ENCODE data around the gene ATXN1.

The ATXN1 gene

DNA sequence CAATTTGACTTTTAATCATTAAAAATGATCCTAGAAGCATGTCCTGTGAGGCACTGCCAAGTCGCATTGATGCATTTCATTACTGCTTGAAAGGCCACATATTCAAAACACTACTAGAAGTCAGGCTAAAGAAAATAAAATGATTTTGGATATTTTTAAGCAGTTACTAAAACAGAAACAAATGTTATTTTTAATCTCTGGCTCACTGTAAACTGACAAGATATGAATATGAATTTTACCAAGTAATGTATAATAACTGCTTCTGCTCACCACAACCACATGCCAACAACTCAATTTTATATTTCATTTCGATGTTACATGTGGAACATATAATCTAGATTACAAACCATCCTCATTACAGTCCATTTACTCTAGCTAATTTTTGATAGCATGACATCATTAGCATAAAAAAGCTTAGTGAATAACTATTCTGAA lies 90.6 kb downstream of the ATXN1 start:
- DNase-seq = no peak

GRCh38 chr6:16670183-16670582 lies 91.1 kb downstream of the ATXN1 start:
- no peak for DNase-seq

DNA sequence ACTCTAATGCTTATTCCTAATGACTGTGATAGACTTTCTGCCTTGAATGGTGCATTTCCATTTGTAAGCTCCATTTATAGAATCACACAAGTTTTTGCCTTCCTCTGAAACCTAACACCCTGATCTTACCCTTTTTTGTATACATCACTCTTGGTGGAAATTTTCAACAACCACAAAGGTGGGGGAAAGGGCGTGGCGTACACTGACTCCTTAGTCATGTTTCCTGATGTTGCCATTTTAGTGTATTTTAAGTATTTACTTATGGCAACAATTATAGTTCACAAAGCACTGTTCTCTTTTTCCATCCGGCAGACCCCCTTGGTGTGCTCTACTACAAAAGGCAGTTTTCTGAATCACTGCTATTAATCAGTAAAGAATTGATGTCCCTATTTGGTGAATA lies 92.0 kb downstream of the ATXN1 start:
- DNase-seq = no peak

DNA sequence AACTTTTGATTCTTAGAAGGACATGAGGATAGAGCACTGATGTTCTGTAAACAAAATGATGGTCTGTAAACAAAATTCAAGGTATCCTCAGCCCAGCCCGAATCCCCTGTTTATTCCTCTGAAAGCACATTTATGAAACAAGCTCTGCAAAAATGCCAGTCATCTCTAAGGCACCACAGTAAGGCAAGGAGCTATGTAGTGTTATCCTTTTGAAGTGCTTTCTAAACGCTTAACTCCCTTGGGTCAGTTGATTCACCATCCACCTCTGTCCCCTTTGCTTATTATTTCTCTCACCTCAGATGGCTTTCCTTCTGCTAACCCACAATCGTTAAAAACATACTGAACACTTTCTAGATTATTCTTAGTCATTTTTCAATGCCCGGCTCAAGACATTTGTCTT lies 93.8 kb downstream of the ATXN1 start:
- no peak for DNase-seq

GRCh38 chr6:16665992-16666391 lies 95.3 kb downstream of the ATXN1 start:
- no peak for DNase-seq

DNA sequence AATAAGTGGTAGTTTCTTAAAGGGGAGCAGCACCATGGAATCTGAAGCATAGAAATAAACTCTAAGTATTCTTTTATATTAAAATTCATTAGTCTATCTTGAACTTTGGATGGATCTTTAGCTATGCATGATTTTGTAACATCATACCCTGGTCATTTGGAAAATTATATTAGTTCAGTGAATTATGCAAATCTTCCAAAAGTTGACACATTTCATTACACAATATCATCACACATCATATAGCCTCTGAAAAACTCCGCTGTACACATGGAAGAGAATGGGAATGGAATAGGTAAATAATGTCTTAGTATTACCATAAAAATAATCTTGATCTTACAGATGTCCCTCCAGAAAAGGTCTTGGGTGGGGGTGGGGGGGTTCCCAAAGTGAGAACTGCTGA lies 96.1 kb downstream of the ATXN1 start:
- DNase-seq = no peak

GRCh38 chr6:16663901-16664300 lies 97.4 kb downstream of the ATXN1 start:
- no peak for DNase-seq

DNA sequence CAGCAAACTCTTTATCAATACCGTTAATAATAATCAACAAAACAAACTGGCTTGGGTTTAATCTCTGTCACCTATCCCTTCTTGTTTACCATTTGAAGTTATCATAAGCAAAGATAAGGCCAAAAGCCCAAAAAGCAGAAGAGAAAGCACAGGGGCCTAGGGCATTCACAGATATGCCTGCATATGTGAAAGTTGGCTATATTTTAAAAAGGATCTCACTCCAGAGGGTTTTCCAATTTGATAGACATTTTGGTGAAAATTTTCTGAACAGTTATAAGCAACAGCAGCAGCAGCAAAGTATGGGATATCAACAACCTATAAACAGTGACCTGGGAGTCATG lies 101.1 kb downstream of the ATXN1 start:
- no peak for DNase-seq

GRCh38 chr6:16659466-16660156 lies 101.6 kb downstream of the ATXN1 start:
- no peak for DNase-seq

DNA sequence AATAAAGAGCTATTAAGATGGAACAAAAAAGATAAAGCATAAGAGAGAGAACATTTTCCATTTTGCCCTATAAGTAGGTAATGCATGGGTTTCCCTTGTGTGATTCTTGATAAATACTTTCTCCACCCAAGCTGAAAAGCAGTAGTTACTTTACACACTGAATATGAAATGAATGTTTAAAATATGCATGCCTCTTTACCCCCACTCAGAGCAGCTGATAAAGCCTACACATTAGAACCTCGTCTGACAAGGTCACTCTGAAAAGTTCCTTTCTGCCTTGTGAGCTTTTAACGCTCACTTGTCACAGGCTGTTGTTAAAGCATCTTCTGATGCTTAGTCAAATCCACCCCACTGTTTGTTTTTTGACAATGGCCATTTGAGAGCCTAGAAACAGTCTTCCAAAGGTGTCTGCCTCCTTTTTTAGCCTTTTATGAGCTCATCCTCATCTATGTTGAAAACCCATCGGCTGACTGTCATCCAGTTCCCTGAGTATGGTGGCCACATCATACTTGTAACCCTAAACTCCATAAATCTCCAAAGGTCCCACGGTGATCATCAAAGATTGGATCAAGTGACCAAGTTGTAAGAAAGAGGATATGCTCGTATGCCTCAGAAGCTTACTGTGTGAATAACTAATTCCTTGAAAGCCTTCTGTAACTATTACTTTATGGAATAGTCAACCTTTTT lies 102.8 kb downstream of the ATXN1 start:
- no peak for DNase-seq

GRCh38 chr6:16657768-16658167 lies 103.5 kb downstream of the ATXN1 start:
- no peak for DNase-seq

GRCh38 chr6:16656451-16656850 lies 104.8 kb downstream of the ATXN1 start:
- DNase-seq = no peak

- DNase-seq = no peak
Observed at GRCh38 chr6:16654701-16655100, 106.6 kb downstream of the ATXN1 start.

DNA sequence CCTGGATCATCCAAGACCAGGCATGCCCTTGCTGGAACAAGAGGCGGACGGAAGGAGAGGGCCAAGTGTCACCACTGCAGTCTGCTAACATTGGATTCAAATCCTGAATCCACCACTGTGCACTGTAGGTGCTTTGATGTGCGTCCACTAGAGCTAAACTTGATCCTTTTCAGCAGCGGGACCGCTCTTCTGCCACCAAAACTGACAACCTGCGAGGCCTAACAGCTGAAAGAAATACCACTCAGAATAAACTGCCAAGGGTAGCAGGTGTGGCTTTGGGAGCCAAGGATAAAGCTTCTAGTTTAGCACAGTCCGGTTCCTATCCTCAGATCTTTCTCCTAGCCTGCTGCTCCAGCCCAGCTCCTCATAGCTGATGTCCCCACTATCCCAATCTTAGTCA lies 108.0 kb downstream of the ATXN1 start:
- no peak for DNase-seq

DNA sequence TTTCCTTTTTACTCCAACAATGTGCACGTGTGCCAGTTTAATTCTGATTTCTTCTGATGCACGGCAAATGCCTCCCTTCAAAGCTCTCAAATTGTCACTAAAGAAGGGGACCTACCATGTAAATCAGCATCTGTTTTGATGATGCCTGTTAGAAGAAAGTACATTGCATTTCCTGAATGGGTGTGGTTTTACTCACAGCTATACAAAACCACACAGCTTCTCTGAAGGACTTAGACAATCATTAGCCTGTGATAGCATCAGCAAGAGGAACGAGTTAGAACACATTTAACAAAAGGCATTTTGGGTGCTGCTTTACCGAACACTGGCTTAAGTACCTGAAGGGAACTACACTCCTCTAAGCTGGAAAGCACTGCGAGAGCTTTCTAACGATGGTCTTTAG lies 109.4 kb downstream of the ATXN1 start:
- DNase-seq = no peak

DNA sequence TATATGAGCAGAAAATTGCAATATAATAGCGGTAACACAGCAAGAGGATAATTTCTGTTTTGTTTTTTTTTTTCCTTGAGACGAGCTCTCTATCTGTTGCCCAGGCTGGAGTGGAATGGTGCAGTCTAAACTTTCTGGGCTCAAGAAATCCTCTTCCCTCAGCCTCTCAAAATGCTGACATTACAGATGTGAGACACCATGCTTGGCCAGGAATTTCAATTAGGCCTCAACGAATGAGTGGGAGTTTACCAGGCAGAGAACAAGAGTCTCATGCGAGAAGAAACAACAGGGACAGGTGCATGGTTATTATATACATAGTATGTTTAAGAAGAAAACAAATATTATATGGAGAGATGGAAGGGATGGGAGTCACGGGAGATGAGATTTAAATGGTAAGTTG lies 111.4 kb downstream of the ATXN1 start:
- no peak for DNase-seq

- DNase-seq = no peak
Observed at GRCh38 chr6:16649241-16649640, 112.0 kb downstream of the ATXN1 start.

- DNase-seq = no peak
Observed at GRCh38 chr6:16648003-16648402, 113.3 kb downstream of the ATXN1 start.

GRCh38 chr6:16647422-16647821 lies 113.8 kb downstream of the ATXN1 start:
- DNase-seq = no peak

GRCh38 chr6:16644540-16645250 lies 116.6 kb downstream of the ATXN1 start:
- DNase-seq = no peak

GRCh38 chr6:16639684-16640480 lies 121.4 kb downstream of the ATXN1 start:
- no peak for DNase-seq

GRCh38 chr6:16637635-16638034 lies 123.6 kb downstream of the ATXN1 start:
- no peak for DNase-seq

DNA sequence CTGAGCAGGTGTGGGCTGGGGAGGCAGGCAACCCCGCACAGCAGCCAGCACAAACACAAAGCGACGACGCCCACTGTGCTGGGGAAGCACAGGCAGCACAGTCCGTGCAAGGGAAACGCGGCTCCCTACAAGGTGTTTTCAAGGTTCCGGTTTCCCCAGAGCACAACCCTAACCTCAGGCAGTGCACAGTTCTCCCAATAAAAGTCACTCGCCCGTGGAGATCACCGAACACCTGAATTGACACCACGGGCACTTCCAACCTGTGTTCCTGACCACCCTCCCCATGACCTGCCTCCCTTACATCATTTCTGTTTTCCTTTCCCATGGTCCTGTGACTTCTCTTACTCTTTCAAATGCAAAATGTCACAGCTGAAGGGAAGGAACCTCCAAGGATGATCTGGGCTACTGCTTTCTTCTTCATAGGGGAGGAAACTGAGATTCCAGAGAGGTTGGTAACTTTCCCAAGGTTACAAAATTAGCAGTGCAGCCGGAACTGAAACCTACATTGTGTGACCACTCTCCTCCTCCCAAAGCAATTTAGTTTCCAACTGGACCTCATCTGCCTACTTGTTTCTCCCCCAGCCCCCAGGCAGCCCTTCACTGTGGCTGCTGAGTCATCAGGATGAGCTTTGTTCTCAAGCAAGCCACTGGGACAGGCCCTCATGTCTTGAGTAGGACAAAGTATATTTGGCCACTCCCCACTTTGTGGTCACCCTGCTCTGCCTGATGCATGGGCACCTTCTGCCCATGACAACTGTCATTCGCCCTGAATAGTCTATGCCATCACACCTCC lies 125.3 kb downstream of the ATXN1 start:
- DNase-seq = no peak

All from activated CD8-positive, alpha-beta memory T cell treated with anti-CD3 and anti-CD28 coated beads, Interleukin-2, amount 50 U/mL, for 48 hours (primary cell).